ENCODE measurements around the gene PPDPF.

- TF ChIP-seq CTCF (IDR thresholded peaks at IDR 0.05) = peak; percentile 70 to 97 (median 86)
- TF ChIP-seq POLR2A (IDR thresholded peaks at IDR 0.05) = no peak
Observed at GRCh38 chr20:63495741-63496595, 24.6 kb upstream of the PPDPF start.
